HG03439 (cell line): ENCODE results near the gene REEP1.
"Not testable (repeated sequence)": the region's sequence is repeated elsewhere in the genome, so short reads cannot be mapped to it uniquely, and the experiment has no call there.

Experiments
- ATAC-seq: cut with Tn5 transposase; IDR thresholded peaks from one replicate; pipeline ENCODE4 v1.9.1; 2021; ENCODE audit warnings: mild to moderate bottlenecking, moderate library complexity; ENCODE audit not compliant: unreplicated experiment

REEP1 gene

DNA sequence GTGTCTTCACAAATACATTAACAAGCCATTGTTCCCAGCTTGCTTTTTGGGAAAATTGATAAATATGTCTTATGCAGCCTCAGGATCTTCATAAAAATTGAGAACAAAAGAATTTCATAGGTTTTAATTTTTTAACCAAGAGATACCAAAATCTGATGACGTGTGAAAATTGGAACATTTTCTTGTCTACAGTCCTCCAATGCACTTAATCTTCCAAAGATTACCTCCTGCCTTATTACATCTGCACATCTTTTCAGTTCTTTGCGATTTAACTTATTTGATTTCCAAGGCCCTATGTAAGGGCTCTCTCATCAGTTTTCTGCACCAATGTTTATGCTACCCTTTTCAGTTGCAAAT is 135.1 kb downstream of the REEP1 start:
- no peak for ATAC-seq

DNA sequence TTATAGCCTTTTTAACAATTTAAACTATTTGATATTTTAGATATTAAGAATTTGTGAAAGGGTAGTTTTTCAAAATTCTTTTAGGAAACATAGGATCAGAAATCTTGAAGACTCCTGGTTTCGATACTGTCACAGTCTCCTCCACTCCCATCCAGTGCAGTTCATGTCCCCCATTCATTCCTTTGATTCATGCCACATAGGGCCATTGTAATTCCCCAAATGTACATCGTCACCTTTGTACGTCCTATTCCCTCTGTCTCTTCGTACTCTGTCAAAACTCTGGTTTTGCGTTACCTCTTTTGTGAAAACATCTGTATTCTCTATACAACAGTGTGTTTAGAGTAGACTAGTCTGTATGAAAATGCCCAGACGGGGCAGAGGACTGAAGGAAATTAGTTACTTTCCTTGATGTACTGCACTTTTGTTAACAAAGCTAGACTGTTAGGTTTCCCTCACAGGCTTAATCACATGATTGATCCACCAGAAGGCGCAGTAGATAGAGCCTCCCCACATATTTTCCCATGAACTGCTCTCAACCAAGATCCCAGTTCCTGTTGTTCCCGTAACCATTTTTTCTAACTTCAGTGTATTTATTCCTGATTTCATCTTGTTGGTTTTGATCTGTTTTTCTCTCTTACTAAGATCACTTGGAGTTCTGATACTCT is 135.6 kb downstream of the REEP1 start:
- no peak for ATAC-seq

DNA sequence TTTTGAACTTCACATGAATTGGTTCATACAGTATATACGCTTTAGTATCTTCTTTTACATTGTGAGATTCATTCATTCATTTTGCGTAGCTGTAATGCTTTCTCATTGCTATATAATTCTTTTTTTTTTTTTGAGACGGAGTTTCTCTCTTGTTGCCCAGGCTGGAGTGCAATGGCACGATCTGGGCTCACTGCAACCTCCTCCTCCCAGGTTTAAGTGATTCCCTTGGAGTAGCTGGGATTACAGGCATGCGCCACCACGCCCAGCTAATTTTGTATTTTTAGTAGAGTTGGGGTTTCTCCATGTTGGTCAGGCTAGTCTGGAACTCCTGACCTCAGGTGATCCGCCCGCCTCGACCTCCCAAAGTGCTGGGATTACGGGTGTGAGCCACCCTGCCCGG is 136.9 kb downstream of the REEP1 start:
- not testable (repeated sequence) for ATAC-seq

DNA sequence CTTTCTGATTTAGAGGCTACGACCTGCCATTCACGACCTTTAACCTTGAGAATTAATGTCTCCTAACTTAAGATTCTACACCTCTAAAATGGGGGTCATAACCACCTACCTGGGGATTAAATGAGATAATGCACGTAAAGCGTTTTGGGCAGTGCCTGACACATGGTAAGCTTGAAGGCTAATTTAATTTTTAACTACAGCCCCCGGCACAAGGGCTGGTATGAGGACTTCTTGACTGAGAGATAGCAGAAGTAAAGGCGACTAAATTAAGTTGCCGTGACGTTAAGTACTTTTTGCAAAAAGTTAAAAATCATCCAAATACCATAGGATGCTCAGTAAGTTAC is 137.6 kb downstream of the REEP1 start:
- ATAC-seq = no peak

DNA sequence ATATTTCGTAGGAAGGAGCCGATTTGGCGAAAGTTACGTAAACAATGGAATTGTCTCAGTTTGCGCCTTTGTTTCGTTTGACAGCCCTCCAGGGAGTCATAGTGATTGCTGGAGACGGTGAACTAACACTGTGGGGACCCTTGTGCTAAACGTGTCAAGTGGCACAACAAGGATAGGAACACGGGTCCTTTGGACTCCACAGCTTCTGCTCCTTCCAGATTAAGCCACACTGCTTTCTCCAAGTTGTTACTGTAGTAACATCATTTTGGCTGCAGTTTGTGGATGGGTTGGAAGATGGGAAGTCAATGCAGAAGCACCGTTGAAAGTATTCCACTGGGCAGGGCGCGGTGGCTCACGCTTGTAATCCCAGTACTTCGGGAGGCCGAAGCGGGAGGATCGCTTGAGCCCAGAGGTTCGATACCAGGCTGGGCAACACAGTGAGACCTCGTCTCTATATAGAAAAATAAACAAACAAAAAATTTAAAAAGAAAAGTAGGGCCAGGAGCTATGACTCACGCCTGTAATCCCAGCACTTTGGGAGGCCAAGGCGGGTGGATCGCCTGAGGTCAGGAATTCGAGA is 141.5 kb downstream of the REEP1 start:
- ATAC-seq = no peak

DNA sequence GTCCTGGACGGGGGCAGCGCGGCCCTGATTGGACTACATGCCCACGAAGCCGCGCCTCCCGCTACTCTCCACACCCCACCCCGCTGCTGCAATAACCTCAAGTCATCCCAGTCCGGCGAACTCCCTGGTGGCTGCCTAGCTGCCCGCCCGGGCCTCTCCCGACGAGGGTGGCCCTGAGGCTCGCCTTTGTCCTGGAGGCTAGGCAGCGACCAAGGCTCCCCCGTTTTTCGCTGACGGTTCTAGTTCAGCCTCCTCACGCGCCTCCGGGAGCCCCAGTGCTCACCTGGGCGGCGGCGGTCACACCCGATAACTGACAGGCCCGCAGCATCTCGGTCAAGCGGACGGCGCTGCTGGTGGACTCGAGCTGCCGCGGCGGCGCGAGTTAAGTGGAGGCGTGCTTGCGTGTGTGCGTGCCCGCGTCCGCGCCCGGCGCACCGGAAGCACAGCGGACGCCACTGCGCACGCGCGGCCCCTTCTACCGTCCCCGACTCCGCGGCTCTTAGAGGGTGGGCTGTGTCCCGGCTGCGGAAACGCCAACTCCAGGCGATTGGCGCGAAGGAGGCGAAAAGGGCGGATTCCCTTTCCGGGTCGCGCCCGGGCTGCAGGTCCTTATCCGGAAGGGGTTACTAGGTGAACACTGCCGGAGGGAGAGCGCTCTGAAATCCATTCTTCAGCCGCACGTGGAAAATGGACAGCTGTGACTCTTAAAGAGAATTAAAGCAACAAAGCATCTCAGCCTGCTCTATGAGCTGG is 142.2 kb downstream of the REEP1 start, which contains the start of gene IMMT:
IMMT (minus strand) TSS at position 408 of the 753 bp plus-strand sequence; CDS start at position 328, 80 bp downstream.
- peak; percentile 88 for ATAC-seq

DNA sequence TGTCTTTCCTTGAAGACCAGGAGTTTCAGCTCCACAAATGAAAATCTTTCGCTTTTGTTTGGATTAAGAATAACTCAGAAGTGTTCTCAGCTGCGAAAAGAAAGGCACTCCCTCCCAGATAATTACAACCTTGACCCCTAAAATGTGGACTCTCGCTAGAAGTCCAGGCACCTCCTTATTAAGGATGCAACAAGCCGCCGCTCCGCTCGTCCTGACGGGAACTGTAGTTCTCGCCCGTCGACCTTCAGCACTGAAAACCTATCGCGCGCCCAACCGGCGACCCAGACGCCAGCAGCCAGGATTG is 142.7 kb downstream of the REEP1 start:
- ATAC-seq = no peak

DNA sequence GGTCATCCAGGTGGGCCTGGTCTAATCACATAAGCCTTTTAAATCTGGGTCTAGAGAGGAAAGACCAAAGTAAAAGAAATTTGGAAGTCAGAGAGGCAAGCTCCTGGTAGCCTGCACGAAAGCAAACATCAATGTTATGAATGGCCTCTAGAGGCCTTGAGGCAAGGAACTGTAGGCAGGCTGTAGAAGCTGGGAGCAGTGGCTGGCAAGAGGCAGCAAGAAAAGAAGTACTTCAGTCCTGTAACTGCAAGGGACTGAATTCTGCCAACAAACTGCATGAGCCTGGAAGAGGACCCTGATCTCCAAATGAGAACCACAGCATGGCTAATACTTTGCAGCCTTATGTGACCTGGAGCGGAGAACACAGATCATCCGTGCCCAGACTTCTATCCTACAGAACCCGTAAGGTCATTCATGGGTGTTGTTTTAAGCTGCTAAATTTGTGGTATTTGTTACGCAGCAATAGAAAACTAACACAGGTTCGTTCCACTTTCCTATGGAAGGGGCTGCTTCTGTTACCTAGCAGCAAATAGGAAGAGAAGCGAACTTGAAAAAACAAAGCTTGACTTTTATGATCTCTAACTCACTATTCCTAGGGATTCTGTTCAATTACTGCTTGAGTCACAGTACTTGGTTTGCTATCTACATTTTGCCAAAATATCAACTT is 143.4 kb downstream of the REEP1 start:
- no peak for ATAC-seq

DNA sequence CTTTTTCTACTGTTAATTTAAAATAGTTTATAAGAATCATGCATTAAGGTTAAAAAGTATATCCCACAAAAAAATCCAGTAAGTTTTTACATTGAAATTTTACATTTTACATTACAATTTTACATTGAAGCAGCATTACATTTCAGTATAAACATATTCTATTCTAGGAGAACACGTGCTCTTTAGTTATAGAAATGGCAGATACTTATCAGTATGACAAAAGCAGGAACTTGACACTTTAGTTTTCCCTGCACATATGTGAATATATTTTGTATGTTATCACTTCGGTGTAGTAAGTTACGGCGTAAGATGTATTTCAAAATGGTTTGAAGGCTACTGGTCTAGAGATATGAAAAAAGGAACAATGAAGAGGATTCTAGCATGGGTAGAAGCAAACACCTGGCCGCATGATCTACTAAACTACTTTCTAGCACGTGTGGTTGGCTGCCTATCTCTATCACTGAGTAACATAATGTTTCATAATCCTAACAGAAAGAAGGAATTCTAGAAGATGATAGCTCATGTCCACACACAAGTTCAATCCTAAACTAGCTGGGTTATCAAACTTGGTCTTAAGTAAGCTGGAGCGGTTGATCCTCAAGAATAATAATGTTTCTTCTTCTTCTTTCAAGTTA is 147.5 kb downstream of the REEP1 start:
- ATAC-seq = no peak

DNA sequence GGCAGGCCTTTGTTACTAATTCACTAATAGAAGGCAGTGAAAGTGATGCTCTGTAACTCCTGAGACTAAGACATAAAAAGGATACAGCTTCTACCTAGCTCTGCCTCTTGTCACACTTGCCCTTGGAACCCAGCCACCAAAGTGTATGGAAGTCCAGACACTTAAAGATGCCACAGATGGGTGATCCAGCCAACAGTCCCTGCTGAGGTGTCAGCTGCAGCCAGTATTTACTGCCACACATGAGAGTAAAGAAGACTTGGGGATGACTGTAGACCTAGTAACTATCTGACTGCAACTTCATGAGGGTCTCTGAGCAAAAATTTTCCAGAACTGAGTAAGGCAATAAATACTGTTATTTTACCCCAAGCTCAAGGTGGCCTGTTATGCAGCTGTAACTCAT is 151.0 kb downstream of the REEP1 start:
- no peak for ATAC-seq

DNA sequence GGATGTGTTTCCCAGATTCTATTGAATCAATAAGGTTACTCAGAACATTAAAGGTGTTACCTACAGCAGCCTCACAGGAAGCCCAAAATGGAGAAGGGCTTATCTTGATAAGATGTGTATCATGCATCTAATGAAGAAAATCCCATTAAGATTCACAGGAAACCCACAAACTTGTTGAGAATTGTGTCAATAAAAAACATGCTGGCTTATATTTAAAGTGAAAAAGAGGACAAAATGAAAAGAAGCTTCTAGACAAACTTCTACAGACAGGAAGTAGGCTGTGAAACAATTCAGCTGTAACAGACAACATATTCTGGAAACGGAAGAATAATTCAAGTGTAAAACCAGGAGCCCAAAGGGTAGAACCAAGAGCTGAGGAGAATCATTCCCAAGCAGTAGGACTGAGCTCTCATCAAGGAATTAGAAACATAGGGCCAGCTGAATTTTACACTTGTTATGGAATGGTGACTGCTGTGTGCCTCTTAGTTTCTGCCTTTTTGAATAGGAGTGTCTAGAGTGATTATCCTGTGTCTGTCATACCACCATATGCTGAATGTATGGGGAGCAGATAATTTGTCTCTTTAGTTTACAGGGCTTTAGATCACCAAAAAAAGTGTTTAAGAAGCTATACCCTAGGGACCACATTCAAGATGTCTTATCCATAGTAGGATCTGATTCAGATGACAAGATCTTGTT is 151.8 kb downstream of the REEP1 start:
- no peak for ATAC-seq

DNA sequence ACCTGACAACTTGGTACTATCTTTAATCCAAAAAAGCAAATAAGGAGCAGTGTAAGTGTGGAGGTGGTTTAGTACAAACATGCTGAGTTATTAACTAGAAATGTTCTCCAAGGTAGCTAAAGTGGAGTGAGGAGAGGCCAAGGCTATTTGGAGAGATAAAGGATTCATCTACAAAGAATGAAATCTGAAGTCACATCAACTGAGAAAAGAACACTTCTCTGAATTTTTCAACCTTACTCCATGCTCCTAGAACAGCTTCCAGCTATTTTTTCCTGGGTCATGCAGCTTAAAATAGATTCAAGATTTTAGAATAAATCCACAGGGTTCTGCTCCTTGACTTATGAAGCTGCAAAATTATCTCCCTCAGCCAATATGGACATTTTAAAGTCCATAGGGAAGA is 160.8 kb downstream of the REEP1 start:
- ATAC-seq = no peak

DNA sequence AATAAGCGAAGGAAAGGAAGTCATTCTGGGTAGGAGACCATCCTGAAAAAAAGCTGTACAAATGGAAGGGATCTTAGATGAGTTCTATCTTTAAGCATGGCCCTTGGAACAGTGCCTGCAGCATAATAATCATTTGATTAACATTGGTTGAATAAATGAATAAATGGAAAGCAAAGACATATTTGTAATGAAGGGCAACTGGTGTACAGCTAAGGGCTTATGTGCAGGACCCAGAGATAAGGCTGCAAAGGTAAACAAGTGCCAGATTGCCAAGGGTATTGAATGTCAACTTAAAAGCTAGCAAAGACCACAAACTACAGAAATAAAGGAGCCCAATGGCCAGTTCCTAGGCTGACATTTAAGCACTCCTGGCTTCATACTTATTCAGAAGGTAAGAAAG is 161.6 kb downstream of the REEP1 start:
- ATAC-seq = no peak

DNA sequence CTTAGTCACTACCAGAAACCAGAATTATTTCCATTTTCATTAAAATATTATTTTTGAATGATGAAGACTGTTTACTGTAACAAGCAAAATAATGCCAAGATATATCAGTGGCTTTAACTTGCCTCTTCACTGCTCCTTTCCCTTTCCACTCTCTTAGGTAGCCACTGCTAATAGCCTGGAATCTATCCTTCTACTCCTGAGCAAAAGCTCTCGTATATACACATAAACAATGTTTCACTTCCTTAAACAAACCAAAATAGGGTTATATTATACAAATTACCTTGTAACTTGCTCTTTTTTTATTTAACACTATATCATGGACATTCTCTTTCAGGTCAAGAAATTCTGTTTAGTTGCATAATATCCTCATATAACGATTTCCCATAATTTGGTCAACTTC is 163.0 kb downstream of the REEP1 start:
- no peak for ATAC-seq

DNA sequence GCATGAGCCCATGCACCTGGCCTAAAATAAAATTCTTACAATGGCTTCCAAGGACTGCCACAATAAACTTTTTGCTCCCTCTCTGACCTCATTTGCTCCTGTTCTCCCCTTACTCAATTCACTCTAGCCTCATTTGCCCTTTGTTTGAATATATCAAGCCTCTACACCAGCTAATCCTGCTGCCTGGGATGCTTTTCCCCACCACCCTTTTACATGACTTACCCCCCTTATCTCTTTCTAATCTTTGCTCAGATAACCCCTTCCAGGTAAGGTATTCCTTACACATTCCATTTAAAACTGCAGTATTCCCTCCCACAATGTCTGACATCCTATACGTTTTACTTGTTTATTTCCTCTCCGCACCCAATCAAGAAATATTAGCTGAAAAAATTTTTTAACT is 164.8 kb downstream of the REEP1 start:
- ATAC-seq = no peak

DNA sequence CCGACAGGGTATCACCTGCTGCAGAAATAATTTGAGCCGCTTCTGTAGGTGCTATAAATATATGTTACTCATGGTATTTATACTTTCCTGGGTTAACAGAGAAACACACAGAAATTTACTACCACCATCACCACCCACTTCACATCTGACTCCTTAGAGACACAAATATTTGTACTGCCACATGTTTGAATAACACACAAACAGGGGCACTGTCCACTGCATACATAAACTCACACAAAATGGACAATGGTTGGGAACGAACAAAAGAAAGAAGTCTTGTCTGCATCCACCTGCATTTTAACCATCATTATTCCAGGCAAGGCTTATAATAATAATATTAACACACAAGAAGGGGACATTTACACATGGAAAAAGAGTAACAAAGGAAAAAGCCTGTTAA is 166.1 kb downstream of the REEP1 start:
- no peak for ATAC-seq

DNA sequence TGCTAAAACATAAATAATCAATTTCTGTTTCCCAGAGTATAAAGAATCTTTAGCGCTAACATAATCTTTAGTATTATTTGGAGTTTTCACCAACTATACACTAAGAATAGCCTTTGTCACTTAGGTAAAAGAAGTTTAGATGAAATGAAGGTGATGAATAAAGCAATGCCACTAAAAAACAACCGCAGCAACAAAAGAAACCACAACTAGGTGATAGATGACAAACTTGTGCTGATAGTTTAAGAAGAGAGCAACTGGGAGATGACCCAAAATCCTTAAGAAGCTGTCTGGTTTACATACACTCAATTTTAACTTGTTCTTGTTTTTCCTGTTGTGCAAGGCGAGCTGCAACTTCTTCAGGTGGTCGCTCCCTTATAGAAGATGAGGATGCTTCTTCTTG is 167.0 kb downstream of the REEP1 start:
- ATAC-seq = no peak
